H9 (cell line): ENCODE measurements around the gene XRCC3. TPM values are rescaled to one million over a fixed set of nuclear protein-coding genes. Genes with fewer than 3 reads are reported as not detected.

ENCODE experiments used
- DNase-seq: peaks from one replicate; pipeline ENCODE4 v3.0.0-alpha.2; 2017
- H2AFZ ChIP-seq: one replicate; pipeline ENCODE4 v1.6.1; 2013; ENCODE audit warnings: mild to moderate bottlenecking, low read length, control low read depth, moderate library complexity
- H2AK5ac ChIP-seq: 2 replicates; pipeline ENCODE4 v1.6.1; 2013; ENCODE audit warnings: low read length, control low read depth, mixed read lengths; ENCODE audit not compliant: insufficient read length
- H2BK120ac ChIP-seq: one replicate; pipeline ENCODE4 v1.6.1; 2013; ENCODE audit warnings: low read depth, mild to moderate bottlenecking, low read length, control low read depth, inconsistent platforms; ENCODE audit not compliant: poor library complexity, severe bottlenecking
- H2BK12ac ChIP-seq: 2 replicates; pipeline ENCODE4 v1.6.1; 2013; ENCODE audit warnings: low read length, control low read depth, mixed read lengths, low read depth; ENCODE audit not compliant: insufficient read length
- H2BK15ac ChIP-seq: 2 replicates; pipeline ENCODE4 v1.6.1; 2013; ENCODE audit warnings: low read depth, low read length, control low read depth
- H2BK20ac ChIP-seq: one replicate; pipeline ENCODE4 v1.6.1; 2013; ENCODE audit warnings: low read depth, mild to moderate bottlenecking, low read length, control low read depth, inconsistent platforms; ENCODE audit not compliant: poor library complexity, severe bottlenecking
- H2BK5ac ChIP-seq: 2 replicates; pipeline ENCODE4 v1.6.1; 2013; ENCODE audit warnings: low read length, control low read depth, mixed read lengths; ENCODE audit not compliant: insufficient read length
- H3K14ac ChIP-seq: 2 replicates; pipeline ENCODE4 v1.6.1; 2013; ENCODE audit warnings: low read length, control low read depth; ENCODE audit not compliant: insufficient read depth
- H3K18ac ChIP-seq: 2 replicates; pipeline ENCODE4 v1.6.1; 2013; ENCODE audit warnings: low read depth, mild to moderate bottlenecking, mixed read lengths, low read length, control low read depth; ENCODE audit not compliant: insufficient read length
- H3K23ac ChIP-seq: 2 replicates; pipeline ENCODE4 v1.6.1; 2013; ENCODE audit warnings: low read length, control low read depth, mixed read lengths, low read depth; ENCODE audit not compliant: insufficient read length
- H3K23me2 ChIP-seq: 2 replicates; pipeline ENCODE4 v1.6.1; 2013; ENCODE audit warnings: low read depth, mild to moderate bottlenecking, mixed read lengths, low read length, control low read depth; ENCODE audit not compliant: insufficient read length, poor library complexity, severe bottlenecking
- H3K27ac ChIP-seq: 2 replicates; pipeline ENCODE4 v1.5.1; 2013; ENCODE audit warnings: low read length, control low read depth, mixed read lengths, low read depth; ENCODE audit not compliant: insufficient read length
- H3K27me3 ChIP-seq: 2 replicates; pipeline ENCODE4 v1.6.1; 2013; ENCODE audit warnings: low read length, control low read depth, inconsistent platforms; ENCODE audit not compliant: insufficient read depth
- H3K4ac ChIP-seq: 2 replicates; pipeline ENCODE4 v1.6.1; 2013; ENCODE audit warnings: low read depth, mild to moderate bottlenecking, control low read depth, inconsistent platforms, low read length, moderate library complexity
- H3K4me1 ChIP-seq: 2 replicates; pipeline ENCODE4 v1.6.1; 2013; ENCODE audit warnings: low read length, control low read depth, inconsistent platforms; ENCODE audit not compliant: insufficient read depth
- H3K4me2 ChIP-seq: 2 replicates; pipeline ENCODE4 v1.6.1; 2013; ENCODE audit warnings: low read length, control low read depth, mixed read lengths; ENCODE audit not compliant: insufficient read length, insufficient read depth
- H3K56ac ChIP-seq: 2 replicates; pipeline ENCODE4 v1.6.1; 2013; ENCODE audit warnings: low read depth, mild to moderate bottlenecking, mixed read lengths, low read length, control low read depth; ENCODE audit not compliant: insufficient read length
- H3K79me1 ChIP-seq: 2 replicates; pipeline ENCODE4 v1.6.1; 2013; ENCODE audit warnings: low read depth, mild to moderate bottlenecking, moderate library complexity, low read length, control low read depth, inconsistent platforms; ENCODE audit not compliant: insufficient read depth, poor library complexity, severe bottlenecking
- H3K79me2 ChIP-seq: 2 replicates; pipeline ENCODE4 v1.6.1; 2013; ENCODE audit warnings: low read length, control low read depth, inconsistent platforms; ENCODE audit not compliant: insufficient read depth
- H3K9ac ChIP-seq: 2 replicates; pipeline ENCODE4 v1.6.1; 2013; ENCODE audit warnings: low read length, control low read depth, mixed read lengths; ENCODE audit not compliant: insufficient read length; ENCODE audit errors: extremely low read depth
- H3K9me3 ChIP-seq: one replicate; pipeline ENCODE4 v1.6.1; 2013; ENCODE audit warnings: low read depth, low read length, inconsistent platforms; ENCODE audit not compliant: control insufficient read depth
- H3T11ph ChIP-seq: one replicate; pipeline ENCODE4 v1.6.1; 2013; ENCODE audit warnings: mild to moderate bottlenecking, low read length, control low read depth, inconsistent platforms
- H4K20me1 ChIP-seq: one replicate; pipeline ENCODE4 v1.6.1; 2013; ENCODE audit not compliant: control insufficient read depth, insufficient read length, insufficient read depth
- H4K5ac ChIP-seq: 2 replicates; pipeline ENCODE4 v1.6.1; 2013; ENCODE audit warnings: low read depth, mild to moderate bottlenecking, mixed read lengths, low read length, control low read depth; ENCODE audit not compliant: insufficient read length
- H4K8ac ChIP-seq: replicated peaks from 2 replicates; pipeline ENCODE4 v1.6.1; 2013; ENCODE audit warnings: low read length, control low read depth, mixed read lengths, low read depth; ENCODE audit not compliant: insufficient read length
- H4K91ac ChIP-seq: 2 replicates; pipeline ENCODE4 v1.6.1; 2013; ENCODE audit warnings: low read depth, mild to moderate bottlenecking, moderate library complexity, mixed read lengths, low read length, control low read depth; ENCODE audit not compliant: insufficient read length
- H3K27ac Mint-ChIP-seq, 3 experiments: 2 replicates in 2 of 3; 3 replicates in 1 of 3; pipeline ENCODE4 v1.8.0; 2020 to 2021; ENCODE audit warnings: mixed read lengths in 3 of 3, mild to moderate bottlenecking in 1 of 3, moderate library complexity in 1 of 3
- H3K27me3 Mint-ChIP-seq: 2 replicates; pipeline ENCODE4 v1.8.0; 2021; ENCODE audit warnings: low read depth, mild to moderate bottlenecking, moderate library complexity, mixed read lengths
- H3K36me3 Mint-ChIP-seq, 3 experiments: 2 replicates in 2 of 3; 3 replicates in 1 of 3; pipeline ENCODE4 v1.8.0; 2020 to 2021; ENCODE audit warnings: low read depth in 3 of 3, mixed read lengths in 3 of 3; ENCODE audit not compliant: insufficient read depth in 1 of 3
- H3K4me1 Mint-ChIP-seq, 2 experiments: 2 replicates each; pipeline ENCODE4 v1.8.0; 2020; ENCODE audit warnings: mixed read lengths in 2 of 2
- H3K4me3 Mint-ChIP-seq, 2 experiments: 2 replicates in 1 of 2; 3 replicates in 1 of 2; pipeline ENCODE4 v1.8.0; 2020 to 2021; ENCODE audit warnings: mild to moderate bottlenecking in 2 of 2, mixed read lengths in 2 of 2, moderate library complexity in 1 of 2
- H3K9me3 Mint-ChIP-seq, 2 experiments: 2 replicates in 1 of 2; 3 replicates in 1 of 2; pipeline ENCODE4 v1.8.0; 2020; ENCODE audit warnings: mild to moderate bottlenecking in 2 of 2, mixed read lengths in 2 of 2, moderate library complexity in 1 of 2
- CTCF ChIP-seq: fragments of 200-600 bp; sonication (generic); conservative IDR thresholded peaks from 3 replicates; pipeline ENCODE4 v1.8.0; 2021; ENCODE audit warnings: antibody characterized with exemption, mild to moderate bottlenecking
- WGBS: extraction: QIAGEN DNeasy Blood & Tissue Kit; methylation state at CpG from one replicate; pipeline ENCODE4 v1.1.7; 2013; ENCODE audit warnings: missing lambda C conversion rate, low lambda C conversion rate, mixed read lengths; ENCODE audit not compliant: insufficient read length; ENCODE audit errors: extremely low coverage; 5-methylcytosine and 5-hydroxymethylcytosine counted together
- total RNA-seq: library from RNA; stranded (reverse); gene quantifications from 2 replicates; pipeline ENCODE4 v1.2.1, GENCODE V29; 2021

XRCC3 gene
- total RNA-seq, 1 experiment from 2014 or later, result 45.3 TPM

GRCh38 chr14:103685276-103686211 lies 29.7 kb downstream of the XRCC3 start:
- Histone ChIP-seq H3K79me2 (0 out of 2 replicates have a peak, but pooled peaks cover 2% of the 10 kb centered on the region), H3K4me1 (no peaks in the 10 kb centered on the region), H2BK12ac (no peak overlapping the region), H2BK20ac (no peak overlapping the region), H3K4ac (no peak overlapping the region), H3K9me3 (no peaks in the 10 kb centered on the region), H4K8ac (no peak overlapping the region), H3K14ac (no peak overlapping the region), H4K91ac (no peak overlapping the region), H3K9ac (no peak overlapping the region), H3K27me3 (no peaks in the 10 kb centered on the region), H4K20me1 (no peaks in the 10 kb centered on the region), H3K18ac (no peak overlapping the region), H3K27ac (no peak overlapping the region), H3K56ac (no peak overlapping the region), H4K5ac (no peak overlapping the region), H3K23me2 (no peaks in the 10 kb centered on the region), H3K23ac (no peak overlapping the region), H2BK120ac (no peak overlapping the region), H3K4me2 (no peak overlapping the region), H2AFZ (no peak overlapping the region), H3T11ph (no peak overlapping the region), H2AK5ac (no peak overlapping the region), H2BK15ac (no peak overlapping the region), H2BK5ac (no peak overlapping the region), H3K79me1 (no peaks in the 10 kb centered on the region)
- no peak for TF ChIP-seq CTCF
- WGBS, result no CpG with 5 or more reads among the region's 23 CpGs
- no peaks in the 10 kb centered on the region for H3K27me3 Mint-ChIP-seq
- H3K4me3 Mint-ChIP-seq, result no peak overlapping the region
- peaks cover 8 to 77% (median 58%) of the 10 kb centered on the region in 3 experiments; a peak in 6 of 7 replicates for H3K36me3 Mint-ChIP-seq
- no peak for DNase-seq
- no peak overlapping the region for H3K27ac Mint-ChIP-seq
- H3K9me3 Mint-ChIP-seq, result no peaks in the 10 kb centered on the region
- no peaks in the 10 kb centered on the region; a peak in 2 of 4 replicates for H3K4me1 Mint-ChIP-seq
